Left ventricle myocardium inferior (tissue), 1 donor: ENCODE measurements around the gene LRRC59. TPM values are rescaled to one million over a fixed set of nuclear protein-coding genes. Genes with fewer than 3 reads are reported as not detected.

ENCODE experiments used
- DNase-seq: peaks from one replicate; pipeline ENCODE4 v3.0.0-alpha.2; 2020
- H3K27ac ChIP-seq: fragments of 200-600 bp; replicated peaks from 2 replicates; pipeline ENCODE4 v1.8.0; 2021
- H3K27me3 ChIP-seq: fragments of 200-600 bp; 2 replicates; pipeline ENCODE4 v1.8.0; 2021; ENCODE audit warnings: low read depth
- H3K36me3 ChIP-seq: fragments of 200-600 bp; 2 replicates; pipeline ENCODE4 v1.8.0; 2021
- H3K4me1 ChIP-seq: fragments of 200-600 bp; 2 replicates; pipeline ENCODE4 v1.8.0; 2021
- H3K4me3 ChIP-seq: fragments of 200-600 bp; 2 replicates; pipeline ENCODE4 v1.8.0; 2021; ENCODE audit warnings: mild to moderate bottlenecking, moderate library complexity
- H3K9me3 ChIP-seq: fragments of 200-600 bp; replicated peaks from 2 replicates; pipeline ENCODE4 v1.8.0; 2021
- CTCF ChIP-seq: fragments of 200-600 bp; IDR thresholded peaks from 2 replicates; pipeline ENCODE4 v1.8.0; 2021; ENCODE audit warnings: antibody characterized with exemption, mild to moderate bottlenecking, borderline replicate concordance
- intact Hi-C: fragments of 100-400 bp; cut with micrococcal nuclease; formaldehyde crosslinking; loops from one replicate; pipeline ENCODE4 v1.11.0; 2022
- total RNA-seq: library from RNA; stranded (reverse); fragmentation: NEBNext Ultra II Directional; extraction: Animal tissue kit (Norgen Biotek cat#: 25700); gene quantifications from one replicate; pipeline ENCODE4 v1.2.1, GENCODE V29; 2021
- donor health status: DM: no; HTN: yes; CAD: no; lungs with severe emphysema.

The LRRC59 gene
- total RNA-seq, 1 donor from 2014 or later, result 23.7 TPM

GRCh38 chr17:50394711-50395110 lies 2.6 kb downstream of the LRRC59 start:
- TF ChIP-seq CTCF, result no peak
- H3K36me3 ChIP-seq, result peaks cover 52% of the 10 kb centered on the region
- intact Hi-C loops, result no loop called here
- H3K27ac ChIP-seq, result no peak overlapping the region
- H3K4me1 ChIP-seq, result peaks cover 40% of the 10 kb centered on the region
- no peaks in the 10 kb centered on the region for H3K9me3 ChIP-seq
- H3K27me3 ChIP-seq, result no peaks in the 10 kb centered on the region
- DNase-seq, result no peak
- H3K4me3 ChIP-seq, result no peak overlapping the region

GRCh38 chr17:50393700-50394099 lies 3.6 kb downstream of the LRRC59 start:
- peaks cover 62% of the 10 kb centered on the region for H3K36me3 ChIP-seq
- H3K27ac ChIP-seq, result no peak overlapping the region
- intact Hi-C loops, result no loop called here
- H3K4me1 ChIP-seq, result peaks cover 40% of the 10 kb centered on the region
- H3K9me3 ChIP-seq, result no peaks in the 10 kb centered on the region
- H3K27me3 ChIP-seq, result no peaks in the 10 kb centered on the region
- no peak overlapping the region for H3K4me3 ChIP-seq
- no peak for TF ChIP-seq CTCF
- no peak for DNase-seq

- Histone ChIP-seq H3K27ac (no peak overlapping the region), H3K27me3 (no peaks in the 10 kb centered on the region), H3K4me3 (no peak overlapping the region), H3K9me3 (no peaks in the 10 kb centered on the region), H3K4me1 (peaks cover 36% of the 10 kb centered on the region), H3K36me3 (peaks cover 73% of the 10 kb centered on the region)
- TF ChIP-seq CTCF, result no peak
- intact Hi-C loops, result no loop called here
- no peak for DNase-seq
Observed at GRCh38 chr17:50392621-50393020, 4.7 kb downstream of the LRRC59 start.

GRCh38 chr17:50389534-50389933 lies 7.8 kb downstream of the LRRC59 start:
- TF ChIP-seq CTCF, result no peak
- intact Hi-C loops, result no loop called here
- peaks cover 99% of the 10 kb centered on the region for H3K36me3 ChIP-seq
- peaks cover 7% of the 10 kb centered on the region for H3K4me1 ChIP-seq
- DNase-seq, result no peak
- H3K27me3 ChIP-seq, result no peaks in the 10 kb centered on the region
- H3K4me3 ChIP-seq, result no peak overlapping the region
- no peaks in the 10 kb centered on the region for H3K9me3 ChIP-seq
- no peak overlapping the region for H3K27ac ChIP-seq

GRCh38 chr17:50388728-50389127 lies 8.6 kb downstream of the LRRC59 start:
- Histone ChIP-seq H3K36me3 (peaks cover 99% of the 10 kb centered on the region), H3K27ac (no peak overlapping the region), H3K9me3 (no peaks in the 10 kb centered on the region), H3K4me3 (no peak overlapping the region), H3K4me1 (no peaks in the 10 kb centered on the region), H3K27me3 (no peaks in the 10 kb centered on the region)
- TF ChIP-seq CTCF, result no peak
- intact Hi-C loops, result no loop called here
- DNase-seq, result no peak

GRCh38 chr17:50386510-50386909 lies 10.8 kb downstream of the LRRC59 start:
- intact Hi-C loops, result no loop called here
- DNase-seq, result no peak
- Histone ChIP-seq H3K4me3 (no peak overlapping the region), H3K9me3 (no peaks in the 10 kb centered on the region), H3K27ac (no peak overlapping the region), H3K4me1 (peaks cover 7% of the 10 kb centered on the region), H3K27me3 (no peaks in the 10 kb centered on the region), H3K36me3 (peaks cover 99% of the 10 kb centered on the region)
- no peak for TF ChIP-seq CTCF
